Activated B cell treated with CpG ODN at 0.5 μM for 24 hours (primary cell): Measurements from ENCODE around the gene NDN. TPM values are rescaled to one million over a fixed set of nuclear protein-coding genes. Genes with fewer than 3 reads are reported as not detected.

ENCODE experiments used
- ATAC-seq: fragments of 200-7000 bp; cut with Tn5 transposase; one replicate; pipeline ENCODE4 v1.10.0; 2021; ENCODE audit warnings: low read depth, mild to moderate bottlenecking, moderate library complexity
- CTCF ChIA-PET: fragments of 350-600 bp; sonication (Branson Sonifier 250); formaldehyde crosslinking; loops from one replicate; lab custom pipeline; 2021; ENCODE audit warnings: antibody characterized with exemption; lab: Charles Lee
- POLR2A ChIA-PET: fragments of 350-600 bp; sonication (Branson Sonifier 250); formaldehyde crosslinking; loops from one replicate; lab custom pipeline; 2021; ENCODE audit warnings: antibody characterized with exemption; lab: Charles Lee
- DNase-seq: peaks from one replicate; pipeline ENCODE4 v3.0.0; 2022
- H3K27ac Mint-ChIP-seq: one replicate; pipeline ENCODE4 v1.8.0; 2020; ENCODE audit warnings: mixed read lengths
- H3K27me3 Mint-ChIP-seq: one replicate; pipeline ENCODE4 v1.8.0; 2021; ENCODE audit warnings: mixed read lengths
- H3K36me3 Mint-ChIP-seq: one replicate; pipeline ENCODE4 v1.8.0; 2021; ENCODE audit warnings: low read depth, mixed read lengths
- H3K4me1 Mint-ChIP-seq: one replicate; pipeline ENCODE4 v1.8.0; 2021; ENCODE audit warnings: mixed read lengths
- H3K4me3 Mint-ChIP-seq: one replicate; pipeline ENCODE4 v1.8.0; 2020; ENCODE audit warnings: mild to moderate bottlenecking, mixed read lengths
- H3K9me3 Mint-ChIP-seq: one replicate; pipeline ENCODE4 v1.8.0; 2020; ENCODE audit warnings: mixed read lengths
- CTCF ChIP-seq: fragments of 200-600 bp; IDR thresholded peaks from one replicate; pipeline ENCODE4 v1.8.0; 2022; ENCODE audit warnings: antibody characterized with exemption, mild to moderate bottlenecking
- intact Hi-C: fragments of 100-400 bp; cut with micrococcal nuclease; formaldehyde crosslinking; loops from one replicate; pipeline ENCODE4 v1.15.1; 2024
- total RNA-seq: library from RNA; stranded (reverse); gene quantifications from 2 replicates; pipeline ENCODE4 v1.2.3, GENCODE V29; 2022

Gene NDN
- total RNA-seq, 1 donor from 2014 or later, result not detected

GRCh38 chr15:23695282-23695681 lies 8.2 kb upstream of the NDN start:
- H3K36me3 Mint-ChIP-seq, result no peaks in the 10 kb centered on the region
- DNase-seq (no peak), ATAC-seq (no peak)
- no peak for TF ChIP-seq CTCF
- peaks cover 15% of the 10 kb centered on the region for H3K9me3 Mint-ChIP-seq
- CTCF ChIA-PET, result no interaction called here
- POLR2A ChIA-PET, result no interaction called here
- H3K4me3 Mint-ChIP-seq, result no peak overlapping the region
- no peaks in the 10 kb centered on the region for H3K4me1 Mint-ChIP-seq
- intact Hi-C loops, result no loop called here
- no peak overlapping the region for H3K27ac Mint-ChIP-seq
- no peaks in the 10 kb centered on the region for H3K27me3 Mint-ChIP-seq

- Mint-ChIP-seq H3K9me3 (peaks cover 13% of the 10 kb centered on the region), H3K36me3 (no peaks in the 10 kb centered on the region), H3K27me3 (no peaks in the 10 kb centered on the region), H3K4me3 (no peak overlapping the region), H3K27ac (no peak overlapping the region), H3K4me1 (no peaks in the 10 kb centered on the region)
- DNase-seq (no peak), ATAC-seq (no peak)
- intact Hi-C loops, result no loop called here
- POLR2A ChIA-PET, result no interaction called here
- CTCF ChIA-PET, result no interaction called here
- TF ChIP-seq CTCF, result no peak
Measured at GRCh38 chr15:23694592-23694991, 7.5 kb upstream of the NDN start.

- Mint-ChIP-seq H3K4me1 (no peaks in the 10 kb centered on the region), H3K36me3 (no peaks in the 10 kb centered on the region), H3K27me3 (no peaks in the 10 kb centered on the region), H3K9me3 (peaks cover 4% of the 10 kb centered on the region), H3K27ac (no peak overlapping the region), H3K4me3 (no peak overlapping the region)
- no peak for DNase-seq
- intact Hi-C loops, result no loop called here
- ChIA-PET POLR2A (no interaction called here), CTCF (no interaction called here)
- ATAC-seq, result no peak
- TF ChIP-seq CTCF, result no peak
Measured at GRCh38 chr15:23690450-23690852, 3.3 kb upstream of the NDN start.

GRCh38 chr15:23690015-23690414 lies 2.9 kb upstream of the NDN start:
- DNase-seq (no peak), ATAC-seq (no peak)
- Mint-ChIP-seq H3K9me3 (no peaks in the 10 kb centered on the region), H3K27me3 (no peaks in the 10 kb centered on the region), H3K4me1 (no peaks in the 10 kb centered on the region), H3K36me3 (no peaks in the 10 kb centered on the region), H3K4me3 (no peak overlapping the region), H3K27ac (no peak overlapping the region)
- TF ChIP-seq CTCF, result no peak
- CTCF ChIA-PET, result no interaction called here
- POLR2A ChIA-PET, result no interaction called here
- intact Hi-C loops, result no loop called here

GRCh38 chr15:23686466-23687142 lies 501 bp downstream of the NDN start:
- H3K27ac Mint-ChIP-seq, result no peak overlapping the region
- POLR2A ChIA-PET, result no interaction called here
- H3K27me3 Mint-ChIP-seq, result no peaks in the 10 kb centered on the region
- CTCF ChIA-PET, result no interaction called here
- TF ChIP-seq CTCF, result no peak
- intact Hi-C loops, result no loop called here
- no peaks in the 10 kb centered on the region for H3K4me1 Mint-ChIP-seq
- ATAC-seq, result no peak
- no peak for DNase-seq
- no peaks in the 10 kb centered on the region for H3K36me3 Mint-ChIP-seq
- H3K4me3 Mint-ChIP-seq, result no peak overlapping the region
- no peaks in the 10 kb centered on the region for H3K9me3 Mint-ChIP-seq
